Memory B cell (primary cell): ENCODE results near the gene CHD2.
A peak's percentile ranks its signal among the peaks of the same experiment; 100 is the strongest.
"Not testable (repeated sequence)": the region's sequence is repeated elsewhere in the genome, so short reads cannot be mapped to it uniquely, and the experiment has no call there.

ENCODE experiments used
- ATAC-seq: fragments of 150-1000 bp; cut with Tn5 transposase; 2 replicates; pipeline ENCODE4 v1.10.0; 2021; ENCODE audit warnings: low read depth, mild to moderate bottlenecking, moderate library complexity
- DNase-seq, 2 donors: peaks; one replicate each; pipeline ENCODE4 v3.0.0; 2022; ENCODE audit warnings: low spot score in 2 of 2
- H3K27ac Mint-ChIP-seq: one replicate; pipeline ENCODE4 v1.8.0; 2022; ENCODE audit warnings: mild to moderate bottlenecking, moderate library complexity, mixed read lengths
- H3K27me3 Mint-ChIP-seq: one replicate; pipeline ENCODE4 v1.8.0; 2022; ENCODE audit warnings: mixed read lengths
- H3K36me3 Mint-ChIP-seq: one replicate; pipeline ENCODE4 v1.8.0; 2022; ENCODE audit warnings: mild to moderate bottlenecking, mixed read lengths
- H3K4me1 Mint-ChIP-seq: one replicate; pipeline ENCODE4 v1.8.0; 2022; ENCODE audit warnings: mixed read lengths
- H3K4me3 Mint-ChIP-seq: one replicate; pipeline ENCODE4 v1.8.0; 2022; ENCODE audit warnings: mild to moderate bottlenecking, moderate library complexity, mixed read lengths
- H3K9me3 Mint-ChIP-seq: one replicate; pipeline ENCODE4 v1.8.0; 2022; ENCODE audit warnings: mixed read lengths

CHD2 gene

DNA sequence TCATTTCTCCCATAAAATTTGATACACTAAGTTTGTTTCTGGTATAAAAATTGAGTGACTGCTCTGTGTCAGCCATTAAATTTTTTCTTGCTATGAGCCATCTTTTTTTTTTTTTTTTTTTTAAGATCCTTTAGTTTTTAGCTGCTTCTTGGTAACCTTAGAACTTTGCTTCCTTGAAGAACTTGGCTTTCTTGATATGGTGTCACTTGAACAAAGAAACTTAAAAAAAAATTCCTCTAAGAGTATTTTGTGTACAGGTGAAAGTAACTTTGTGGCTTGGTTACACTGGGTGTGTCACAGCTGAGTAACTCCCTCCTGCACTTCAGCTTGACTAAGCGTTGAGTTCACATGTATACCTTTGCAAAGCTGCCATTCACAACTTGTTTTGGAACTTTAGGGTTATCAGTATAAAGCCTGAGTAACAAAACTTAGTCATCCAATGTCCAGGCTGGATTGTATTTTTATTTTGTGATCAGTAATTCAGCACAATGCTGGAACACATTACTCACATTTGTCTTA is 6.5 kb downstream of the CHD2 start:
- ATAC-seq (peak; percentile 27), DNase-seq (no peak)
- H3K4me3 Mint-ChIP-seq: peak overlapping the region; percentile 69
- H3K4me1 Mint-ChIP-seq: peaks cover 52% of the 10 kb centered on the region
- no peaks in the 10 kb centered on the region for H3K9me3 Mint-ChIP-seq
- H3K27me3 Mint-ChIP-seq: no peaks in the 10 kb centered on the region
- peaks cover 25% of the 10 kb centered on the region for H3K36me3 Mint-ChIP-seq
- peak overlapping the region; percentile 99 for H3K27ac Mint-ChIP-seq

DNA sequence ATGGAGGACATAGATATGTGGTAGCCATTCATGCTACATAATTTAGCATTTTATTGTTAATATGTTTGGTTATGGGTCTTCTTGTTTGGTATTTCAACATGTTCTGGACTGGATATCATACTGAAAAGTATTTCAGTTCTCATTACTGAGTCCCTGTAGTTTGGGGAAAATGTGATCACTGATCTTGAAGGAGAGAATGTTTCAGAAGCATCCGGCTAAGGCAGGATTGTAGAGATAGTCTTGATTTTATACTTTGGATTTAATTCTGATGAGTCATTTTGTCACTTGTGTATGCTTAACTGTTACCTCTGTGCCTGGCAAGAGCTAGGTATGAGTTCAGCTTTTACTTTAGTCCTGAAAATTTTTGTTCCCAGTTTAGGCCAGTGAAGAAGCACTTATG is 7.1 kb downstream of the CHD2 start:
- no peak for ATAC-seq

DNA sequence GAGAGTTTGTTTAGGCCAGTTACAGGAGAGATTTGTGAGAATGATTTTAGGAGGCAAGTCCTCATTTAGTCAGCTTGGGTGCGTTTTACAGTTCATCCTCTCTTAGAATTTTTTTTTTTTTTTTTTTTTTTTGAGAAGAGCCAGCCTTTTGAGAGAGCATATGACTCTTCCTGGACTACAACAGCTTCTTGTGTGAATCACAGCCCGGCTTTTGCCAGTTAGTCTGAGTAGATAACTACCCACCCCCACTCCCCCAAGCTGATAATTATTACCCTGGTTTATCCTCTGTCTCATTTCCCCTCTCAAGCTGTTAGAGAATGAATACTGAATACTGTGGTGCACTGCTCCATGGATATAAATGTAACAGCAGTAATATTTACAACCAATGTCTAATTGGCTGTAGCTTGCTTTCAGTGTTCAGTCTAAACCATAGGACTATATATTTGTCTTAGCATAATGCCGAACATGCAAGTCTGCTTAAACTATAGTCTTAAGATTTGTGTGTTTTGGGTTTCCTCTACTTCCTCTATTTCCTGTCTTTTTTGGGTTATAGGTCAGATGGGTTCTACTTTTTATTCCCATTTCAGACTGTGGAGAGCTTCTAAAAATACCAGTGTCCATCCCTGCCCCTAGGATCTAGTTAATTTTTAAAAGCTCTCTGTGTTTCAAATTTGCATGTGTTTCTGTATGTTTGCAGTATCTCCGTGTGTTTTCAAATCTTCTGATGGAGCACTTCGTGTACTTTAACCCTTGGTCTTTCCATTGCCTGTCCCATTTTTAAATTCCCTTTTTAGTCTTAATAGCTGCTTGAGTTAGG is 8.0 kb downstream of the CHD2 start:
- H3K36me3 Mint-ChIP-seq: peaks cover 29% of the 10 kb centered on the region

More for the DNA sequence above, 7.1 kb downstream of the CHD2 start:
- Mint-ChIP-seq H3K9me3 (no peaks in the 10 kb centered on the region), H3K4me3 (peak overlapping the region; percentile 51), H3K27ac (peak overlapping the region; percentile 99), H3K36me3 (peaks cover 29% of the 10 kb centered on the region), H3K4me1 (peaks cover 56% of the 10 kb centered on the region), H3K27me3 (no peaks in the 10 kb centered on the region)
- no peak for DNase-seq

DNA sequence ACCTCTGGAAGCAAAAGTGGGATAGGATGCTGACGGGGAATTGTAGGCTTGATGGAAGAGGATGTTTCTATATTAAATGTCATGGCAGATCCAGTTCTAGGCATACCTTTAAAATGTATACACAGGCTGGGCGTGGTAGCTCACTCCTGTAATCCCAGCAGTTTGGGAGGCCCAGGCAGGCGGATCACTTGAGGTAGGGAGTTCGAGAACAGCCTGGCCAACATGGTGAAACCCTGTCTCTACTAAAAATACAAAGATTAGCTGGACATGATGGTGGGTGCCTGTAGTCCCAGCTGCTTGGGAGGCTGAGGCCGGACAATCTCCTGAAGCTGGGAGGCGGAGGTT is 8.6 kb downstream of the CHD2 start:
- H3K27ac Mint-ChIP-seq: peak overlapping the region; percentile 99
- no peaks in the 10 kb centered on the region for H3K9me3 Mint-ChIP-seq
- H3K4me1 Mint-ChIP-seq: peaks cover 63% of the 10 kb centered on the region
- peak overlapping the region; percentile 74 for H3K4me3 Mint-ChIP-seq
- H3K27me3 Mint-ChIP-seq: no peaks in the 10 kb centered on the region
- DNase-seq: no peak
- H3K36me3 Mint-ChIP-seq: peaks cover 30% of the 10 kb centered on the region
- no peak for ATAC-seq

More for the DNA sequence above, 8.0 kb downstream of the CHD2 start:
- Mint-ChIP-seq H3K4me1 (peaks cover 58% of the 10 kb centered on the region), H3K27me3 (no peaks in the 10 kb centered on the region), H3K4me3 (peak overlapping the region; percentile 74), H3K9me3 (no peaks in the 10 kb centered on the region), H3K27ac (peak overlapping the region; percentile 99)
- ATAC-seq (no peak), DNase-seq (no peak)

DNA sequence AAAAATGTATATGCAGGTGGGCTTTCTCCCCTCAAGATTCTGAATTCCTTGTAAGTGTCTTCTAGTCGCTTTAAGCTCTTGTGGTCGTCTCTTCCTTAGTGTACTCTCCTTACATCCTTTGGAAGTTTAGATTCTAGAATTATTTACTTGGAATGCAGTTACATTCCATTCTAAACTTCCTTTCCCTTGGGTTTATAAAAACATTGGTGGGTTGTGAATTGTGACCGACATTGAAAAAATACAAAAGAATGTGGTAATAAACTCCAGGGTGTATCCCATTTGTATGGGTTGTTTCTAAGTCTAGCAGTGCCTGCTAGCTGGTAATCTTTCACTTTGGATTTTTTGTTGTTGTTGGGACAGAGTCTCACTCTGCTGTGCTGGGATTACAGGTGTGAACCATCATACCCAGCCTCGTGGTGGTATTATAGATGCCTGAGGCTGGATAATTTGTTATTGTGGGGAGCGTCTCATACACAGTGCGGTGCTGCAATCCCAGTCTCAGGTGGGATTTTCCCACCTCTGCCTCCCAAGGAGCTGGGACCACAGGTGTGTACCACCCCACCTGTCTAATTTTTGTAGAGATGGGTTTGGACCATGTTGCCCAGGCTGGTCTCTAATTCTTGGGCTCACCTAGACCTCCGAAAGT is 9.1 kb downstream of the CHD2 start:
- no peak for ATAC-seq
- H3K9me3 Mint-ChIP-seq: no peaks in the 10 kb centered on the region
- H3K4me3 Mint-ChIP-seq: peak overlapping the region; percentile 52
- H3K36me3 Mint-ChIP-seq: peaks cover 26% of the 10 kb centered on the region
- H3K4me1 Mint-ChIP-seq: peaks cover 64% of the 10 kb centered on the region
- H3K27ac Mint-ChIP-seq: peak overlapping the region; percentile 99
- no peak for DNase-seq
- H3K27me3 Mint-ChIP-seq: no peaks in the 10 kb centered on the region

DNA sequence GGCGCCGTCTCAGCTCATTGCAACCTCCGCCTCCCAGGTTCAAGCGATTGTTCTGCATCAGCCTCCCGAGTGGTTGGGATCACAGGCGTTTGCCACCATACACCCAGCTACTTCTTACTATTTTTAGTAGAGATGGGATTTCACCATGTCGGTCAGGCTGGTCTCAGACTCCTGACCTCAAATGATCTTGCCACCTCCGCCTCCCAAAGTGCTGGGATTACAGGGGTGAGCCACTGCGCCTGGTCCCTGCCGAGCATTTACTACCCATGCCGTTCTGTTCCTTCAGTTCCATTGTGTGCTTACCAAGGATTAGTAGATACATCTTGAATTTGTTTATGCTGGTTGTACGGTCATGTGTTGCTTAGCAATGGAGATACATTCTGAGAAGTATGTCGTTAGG is 10.3 kb downstream of the CHD2 start:
- Mint-ChIP-seq H3K9me3 (no peaks in the 10 kb centered on the region), H3K27me3 (no peaks in the 10 kb centered on the region), H3K4me3 (peak overlapping the region; percentile 14), H3K27ac (peak overlapping the region; percentile 80), H3K4me1 (peaks cover 63% of the 10 kb centered on the region), H3K36me3 (peaks cover 30% of the 10 kb centered on the region)
- ATAC-seq: no peak
- no peak for DNase-seq

DNA sequence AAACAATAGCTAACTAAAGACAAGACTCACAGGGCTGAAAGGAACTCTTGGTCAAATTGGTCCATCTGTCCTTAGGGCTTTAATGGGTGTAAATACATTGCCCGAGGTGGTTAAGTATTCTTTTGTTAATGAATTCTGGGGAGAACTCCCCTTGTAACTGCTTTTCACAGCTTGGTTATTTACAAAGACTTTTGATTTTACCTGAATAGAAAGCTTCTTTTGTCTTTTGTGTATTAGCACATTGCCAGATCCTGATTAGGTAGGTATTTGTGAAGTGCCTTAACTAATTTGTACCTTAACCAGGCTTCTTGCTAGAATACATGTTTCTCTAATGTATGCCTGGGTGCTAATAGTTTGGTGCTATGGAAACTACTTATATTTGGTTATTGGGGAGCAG is 14.0 kb downstream of the CHD2 start:
- peaks cover 38% of the 10 kb centered on the region for H3K36me3 Mint-ChIP-seq
- H3K4me1 Mint-ChIP-seq: peaks cover 57% of the 10 kb centered on the region
- peak overlapping the region; percentile 99 for H3K27ac Mint-ChIP-seq
- H3K4me3 Mint-ChIP-seq: peak overlapping the region; percentile 91
- H3K9me3 Mint-ChIP-seq: peaks cover 4% of the 10 kb centered on the region
- H3K27me3 Mint-ChIP-seq: no peaks in the 10 kb centered on the region
- DNase-seq (no peak), ATAC-seq (no peak)

DNA sequence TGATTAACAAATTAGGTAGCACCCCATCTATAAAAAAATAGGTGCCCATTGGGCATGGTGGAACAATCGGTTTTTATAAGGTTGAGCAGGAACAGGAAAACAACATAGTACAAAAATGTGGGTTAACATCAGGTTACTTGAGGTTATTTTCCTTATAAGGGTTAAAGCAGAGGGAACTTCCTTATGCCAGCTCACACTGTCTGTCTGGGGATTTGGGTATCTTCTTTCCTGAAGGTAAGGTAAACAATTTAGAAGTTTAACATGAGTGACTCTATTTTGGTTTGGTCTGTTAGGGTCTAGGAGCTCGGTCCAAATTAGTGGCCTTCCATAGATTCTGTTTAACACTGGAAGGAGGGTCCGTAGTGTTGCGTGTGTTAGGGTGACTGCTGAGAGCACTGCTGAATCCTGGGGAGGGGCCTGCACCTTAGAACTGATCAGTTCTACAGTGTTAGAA is 14.7 kb downstream of the CHD2 start:
- no peaks in the 10 kb centered on the region for H3K27me3 Mint-ChIP-seq
- peak overlapping the region; percentile 91 for H3K4me3 Mint-ChIP-seq
- peaks cover 4% of the 10 kb centered on the region for H3K9me3 Mint-ChIP-seq
- peak in 1 of 2 donors; percentile 37 for DNase-seq
- peak overlapping the region; percentile 99 for H3K27ac Mint-ChIP-seq
- H3K4me1 Mint-ChIP-seq: peaks cover 53% of the 10 kb centered on the region
- peaks cover 35% of the 10 kb centered on the region for H3K36me3 Mint-ChIP-seq
- ATAC-seq: peak; percentile 79

DNA sequence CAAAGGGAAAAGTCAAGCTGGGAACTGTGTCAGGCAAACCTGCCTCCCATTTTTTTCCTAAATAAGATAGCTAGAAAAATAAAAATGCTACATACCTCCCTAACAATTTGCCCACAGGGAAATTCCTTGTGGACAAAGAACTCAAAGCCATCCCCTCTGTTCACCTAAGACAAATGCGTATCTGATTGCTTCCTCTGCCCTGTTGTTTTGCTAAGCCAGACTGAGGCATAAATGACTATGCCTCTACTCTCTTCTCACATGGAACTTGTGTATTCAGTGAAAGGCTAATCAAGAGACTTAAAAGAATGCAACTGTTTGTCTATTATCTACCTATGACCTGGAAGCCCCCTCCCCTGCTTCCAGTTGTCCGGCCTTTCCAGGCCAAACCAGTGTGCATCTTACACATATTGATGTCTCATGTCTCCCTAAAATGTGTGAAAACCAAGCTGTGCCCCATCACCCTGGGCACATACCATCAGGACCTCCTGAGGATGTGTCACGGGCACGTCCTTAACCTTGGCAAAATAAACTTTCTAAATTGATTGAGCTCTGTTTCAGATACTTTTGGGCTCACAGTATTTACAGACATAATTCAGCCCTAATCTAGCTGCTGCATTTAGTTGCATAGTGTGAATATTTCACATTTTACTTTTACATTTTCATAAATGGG is 15.8 kb downstream of the CHD2 start:
- peaks cover 33% of the 10 kb centered on the region for H3K36me3 Mint-ChIP-seq

DNA sequence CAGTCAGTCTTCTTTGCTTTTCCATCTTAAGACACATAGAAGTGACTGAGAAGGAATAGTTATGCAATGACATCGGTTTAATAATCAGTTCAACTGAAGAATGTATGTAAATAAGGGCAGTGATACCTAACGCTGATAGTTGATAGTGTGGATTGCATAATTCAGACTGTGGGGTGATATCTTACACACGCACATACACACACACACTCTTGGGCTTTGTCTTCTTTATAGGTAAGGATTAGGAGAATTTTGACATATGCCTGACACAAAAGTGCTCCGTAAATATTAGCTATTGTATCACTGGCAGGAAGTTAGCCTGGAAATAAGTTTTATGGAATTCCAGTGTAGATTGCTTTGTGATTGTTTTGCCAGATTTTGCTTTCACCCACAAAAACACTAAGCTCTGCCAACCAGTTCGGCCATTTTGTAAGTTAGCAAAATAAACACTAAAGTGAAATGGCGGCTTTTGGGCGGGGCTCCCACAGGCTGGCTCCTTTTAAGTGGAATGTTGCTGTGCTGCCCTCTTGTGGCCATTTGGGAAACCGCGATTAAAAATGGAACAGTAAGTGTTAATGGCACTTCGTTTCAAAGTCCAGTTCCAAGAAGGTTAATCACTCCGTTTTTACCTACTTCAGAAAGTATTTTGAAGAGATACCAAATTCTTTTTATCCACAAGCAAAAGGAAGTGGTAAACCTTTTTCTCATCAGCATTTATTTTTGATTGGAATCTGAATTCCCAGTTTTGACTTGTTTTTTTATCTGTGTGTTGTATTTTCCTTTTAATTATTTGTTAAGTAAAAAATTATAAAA is 17.7 kb downstream of the CHD2 start:
- Mint-ChIP-seq H3K4me3 (peak overlapping the region; percentile 53), H3K9me3 (peaks cover 4% of the 10 kb centered on the region), H3K4me1 (peaks cover 60% of the 10 kb centered on the region), H3K27me3 (no peaks in the 10 kb centered on the region), H3K36me3 (peaks cover 20% of the 10 kb centered on the region), H3K27ac (peak overlapping the region; percentile 92)
- ATAC-seq: peak; percentile 46
- peak; percentile 90 to 92 for DNase-seq

More for the DNA sequence above, 15.8 kb downstream of the CHD2 start:
- DNase-seq (no peak), ATAC-seq (no peak)
- H3K27ac Mint-ChIP-seq: peak overlapping the region; percentile 99
- H3K4me3 Mint-ChIP-seq: peak overlapping the region; percentile 33
- no peaks in the 10 kb centered on the region for H3K27me3 Mint-ChIP-seq
- peaks cover 4% of the 10 kb centered on the region for H3K9me3 Mint-ChIP-seq
- H3K4me1 Mint-ChIP-seq: peaks cover 54% of the 10 kb centered on the region

DNA sequence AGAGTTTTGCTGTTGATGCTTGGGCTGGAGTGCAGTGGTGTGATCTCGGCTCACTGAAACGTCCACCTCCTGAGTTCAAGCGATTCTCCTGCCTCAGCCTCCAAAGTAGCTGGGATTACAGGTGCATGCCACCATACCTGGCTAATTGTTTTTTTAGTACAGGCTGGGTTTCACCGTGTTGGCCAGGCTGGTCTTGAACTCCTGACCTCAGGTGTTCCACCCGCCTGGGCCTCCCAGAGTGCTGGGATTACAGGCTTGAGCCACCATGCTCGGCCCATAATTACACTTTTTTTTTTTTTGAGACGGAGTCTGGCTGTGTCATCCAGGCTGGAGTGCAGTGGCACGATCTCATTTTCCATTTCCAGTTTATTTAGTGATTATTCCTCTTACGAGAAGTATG is 18.8 kb downstream of the CHD2 start:
- not testable (repeated sequence) for H3K27me3 Mint-ChIP-seq, H3K9me3 Mint-ChIP-seq, H3K4me3 Mint-ChIP-seq, ATAC-seq, DNase-seq, H3K27ac Mint-ChIP-seq
- peaks cover 54% of the 10 kb centered on the region for H3K4me1 Mint-ChIP-seq
- peaks cover 17% of the 10 kb centered on the region for H3K36me3 Mint-ChIP-seq

DNA sequence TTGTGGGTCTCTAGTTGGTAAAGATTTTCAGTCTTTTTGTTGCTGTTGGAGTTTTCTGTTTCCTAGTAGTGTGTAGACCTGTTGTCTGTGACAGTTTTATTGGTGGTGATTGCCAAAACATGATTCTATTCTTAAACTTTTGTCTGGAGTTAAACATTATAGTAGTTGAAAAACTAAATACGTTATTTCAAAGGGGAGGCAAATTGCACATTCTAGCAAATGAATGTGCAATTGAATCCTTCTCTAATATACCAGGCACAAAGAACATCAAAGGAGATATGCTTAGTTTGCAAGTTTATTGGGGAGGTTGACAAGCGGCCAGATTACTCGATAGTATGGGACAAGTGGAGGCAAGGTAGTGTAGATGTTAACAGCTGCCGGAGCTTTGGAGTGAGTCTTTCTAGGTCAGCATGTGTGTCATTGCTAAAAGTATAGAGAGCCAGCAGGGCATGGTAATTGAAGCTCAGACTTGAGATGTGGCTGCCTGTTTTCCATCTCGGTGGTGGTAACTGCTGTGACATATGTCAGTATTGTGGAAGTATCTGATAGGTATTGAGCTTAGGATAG is 20.6 kb downstream of the CHD2 start:
- no peak for DNase-seq
- Mint-ChIP-seq H3K4me3 (no peak overlapping the region), H3K4me1 (peaks cover 48% of the 10 kb centered on the region), H3K36me3 (peaks cover 16% of the 10 kb centered on the region), H3K27ac (peak overlapping the region; percentile 78), H3K27me3 (no peaks in the 10 kb centered on the region), H3K9me3 (peaks cover 4% of the 10 kb centered on the region)
- no peak for ATAC-seq
